Measurements from ENCODE around the gene AQP9. TPM values are rescaled to one million over a fixed set of nuclear protein-coding genes. Genes with fewer than 3 reads are reported as not detected.

Gene AQP9
- total RNA-seq, 2 experiments from 2014 or later: 0.18 TPM; not detected in 1

- Mint-ChIP-seq H3K36me3 (ENCODE audit: low read depth) (no peaks in the 10 kb centered on the region), H3K27ac (no peak overlapping the region), H3K4me3 (no peak overlapping the region), H3K9me3 (ENCODE audit: low read depth) (no peaks in the 10 kb centered on the region), H3K27me3 (peaks cover 20% of the 10 kb centered on the region), H3K4me1 (no peaks in the 10 kb centered on the region)
- ChIA-PET CTCF (no interaction called here), POLR2A (no interaction called here)
- no peak for ATAC-seq
- intact Hi-C loops (cut with DNase I, micrococcal nuclease): no loop called here
- DNase-seq: no peak
Measured at GRCh38 chr15:58165661-58166060, 27.5 kb downstream of the AQP9 start.

- Mint-ChIP-seq H3K27ac (no peak overlapping the region), H3K9me3 (ENCODE audit: low read depth) (no peaks in the 10 kb centered on the region), H3K36me3 (ENCODE audit: low read depth) (no peaks in the 10 kb centered on the region), H3K27me3 (peaks cover 15% of the 10 kb centered on the region), H3K4me1 (no peaks in the 10 kb centered on the region), H3K4me3 (no peak overlapping the region)
- DNase-seq (no peak), ATAC-seq (no peak)
- intact Hi-C loops (cut with DNase I, micrococcal nuclease): loop anchor here in 1 of 2 experiments (1.0 kb wide), 1 partner anchor 123 kb away; no protein-coding TSS in a partner anchor
- POLR2A ChIA-PET: interaction anchor here (0.7 kb wide), 1 partner anchor 673 kb away, joined by 3 read pairs; no protein-coding TSS in a partner anchor
- CTCF ChIA-PET: no interaction called here
Measured at GRCh38 chr15:58167095-58167691, 29.0 kb downstream of the AQP9 start.

GRCh38 chr15:58169934-58170333 is 31.8 kb downstream of the AQP9 start:
- CTCF ChIA-PET: interaction anchor here (0.6 kb wide), 1 partner anchor 16 kb away, joined by 6 read pairs; no protein-coding TSS in a partner anchor
- Mint-ChIP-seq H3K4me3 (no peak overlapping the region), H3K36me3 (ENCODE audit: low read depth) (no peaks in the 10 kb centered on the region), H3K27ac (no peak overlapping the region), H3K4me1 (no peaks in the 10 kb centered on the region), H3K9me3 (ENCODE audit: low read depth) (no peaks in the 10 kb centered on the region), H3K27me3 (peaks cover 12% of the 10 kb centered on the region)
- ATAC-seq: no peak
- no peak for DNase-seq
- POLR2A ChIA-PET: interaction anchor here (0.6 kb wide), 1 partner anchor 277 kb away, joined by 3 read pairs; no protein-coding TSS in a partner anchor
- intact Hi-C loops (cut with DNase I, micrococcal nuclease): no loop called here

GRCh38 chr15:58171476-58172061 is 33.4 kb downstream of the AQP9 start:
- DNase-seq (no peak), ATAC-seq (no peak)
- Mint-ChIP-seq H3K27ac (no peak overlapping the region), H3K27me3 (peaks cover 16% of the 10 kb centered on the region), H3K4me3 (no peak overlapping the region), H3K9me3 (ENCODE audit: low read depth) (no peaks in the 10 kb centered on the region), H3K4me1 (no peaks in the 10 kb centered on the region), H3K36me3 (ENCODE audit: low read depth) (no peaks in the 10 kb centered on the region)
- intact Hi-C loops (cut with DNase I, micrococcal nuclease): no loop called here
- CTCF ChIA-PET: interaction anchor here (0.6 to 0.9 kb wide), 2 partner anchors 232 to 1047 kb away, joined by 3 to 4 read pairs; no protein-coding TSS in a partner anchor
- POLR2A ChIA-PET: no interaction called here

GRCh38 chr15:58174709-58175108 is 36.5 kb downstream of the AQP9 start:
- CTCF ChIA-PET: no interaction called here
- H3K4me1 Mint-ChIP-seq: no peaks in the 10 kb centered on the region
- DNase-seq (no peak), ATAC-seq (no peak)
- peaks cover 22% of the 10 kb centered on the region for H3K27me3 Mint-ChIP-seq
- POLR2A ChIA-PET: no interaction called here
- H3K27ac Mint-ChIP-seq: no peak overlapping the region
- H3K36me3 Mint-ChIP-seq (ENCODE audit: low read depth): no peaks in the 10 kb centered on the region
- intact Hi-C loops (cut with DNase I, micrococcal nuclease): no loop called here
- H3K9me3 Mint-ChIP-seq (ENCODE audit: low read depth): no peaks in the 10 kb centered on the region
- no peak overlapping the region for H3K4me3 Mint-ChIP-seq

- intact Hi-C loops (cut with DNase I, micrococcal nuclease): no loop called here
- Mint-ChIP-seq H3K9me3 (ENCODE audit: low read depth) (no peaks in the 10 kb centered on the region), H3K36me3 (ENCODE audit: low read depth) (no peaks in the 10 kb centered on the region), H3K27me3 (peaks cover 26% of the 10 kb centered on the region), H3K4me3 (no peak overlapping the region), H3K4me1 (no peaks in the 10 kb centered on the region), H3K27ac (no peak overlapping the region)
- ChIA-PET CTCF (interaction anchor here (1.0 kb wide), 2 partner anchors 9 to 10 kb away, joined by 3 to 4 read pairs; no protein-coding TSS in a partner anchor), POLR2A (no interaction called here)
- ATAC-seq (no peak), DNase-seq (no peak)
Measured at GRCh38 chr15:58175955-58176354, 37.8 kb downstream of the AQP9 start.

GRCh38 chr15:58178668-58179067 is 40.5 kb downstream of the AQP9 start:
- ChIA-PET CTCF (no interaction called here), POLR2A (no interaction called here)
- peaks cover 25% of the 10 kb centered on the region for H3K27me3 Mint-ChIP-seq
- H3K9me3 Mint-ChIP-seq (ENCODE audit: low read depth): no peaks in the 10 kb centered on the region
- no peak for ATAC-seq
- no peak overlapping the region for H3K4me3 Mint-ChIP-seq
- DNase-seq: no peak
- H3K36me3 Mint-ChIP-seq (ENCODE audit: low read depth): no peaks in the 10 kb centered on the region
- no peak overlapping the region for H3K27ac Mint-ChIP-seq
- intact Hi-C loops (cut with DNase I, micrococcal nuclease): no loop called here
- no peaks in the 10 kb centered on the region for H3K4me1 Mint-ChIP-seq

- intact Hi-C loops (cut with DNase I, micrococcal nuclease): no loop called here
- CTCF ChIA-PET: no interaction called here
- Mint-ChIP-seq H3K27ac (no peak overlapping the region), H3K4me1 (no peaks in the 10 kb centered on the region), H3K36me3 (ENCODE audit: low read depth) (no peaks in the 10 kb centered on the region), H3K9me3 (ENCODE audit: low read depth) (no peaks in the 10 kb centered on the region), H3K27me3 (peaks cover 25% of the 10 kb centered on the region), H3K4me3 (no peak overlapping the region)
- no peak for ATAC-seq
- DNase-seq: no peak
- POLR2A ChIA-PET: no interaction called here
Measured at GRCh38 chr15:58179206-58179605, 41.0 kb downstream of the AQP9 start.

- Mint-ChIP-seq H3K27ac (no peak overlapping the region), H3K4me3 (no peak overlapping the region), H3K36me3 (ENCODE audit: low read depth) (no peaks in the 10 kb centered on the region), H3K27me3 (peaks cover 25% of the 10 kb centered on the region), H3K9me3 (ENCODE audit: low read depth) (no peaks in the 10 kb centered on the region), H3K4me1 (no peaks in the 10 kb centered on the region)
- intact Hi-C loops (cut with DNase I, micrococcal nuclease): loop anchor here in 1 of 2 experiments (5.0 kb wide), 2 partner anchors 103 to 118 kb away; no protein-coding TSS in a partner anchor
- ATAC-seq (no peak), DNase-seq (no peak)
- ChIA-PET POLR2A (no interaction called here), CTCF (interaction anchor here (0.6 to 0.9 kb wide), 2 partner anchors 20 to 718 kb away, joined by 3 read pairs; no protein-coding TSS in a partner anchor)
Measured at GRCh38 chr15:58179741-58180381, 41.7 kb downstream of the AQP9 start.

- DNase-seq (peak; percentile 63), ATAC-seq (peak; percentile 65)
- ChIA-PET CTCF (interaction anchor here (0.6 to 4.9 kb wide), 9 partner anchors 9 to 580 kb away, joined by 3 to 19 read pairs (median 4); no protein-coding TSS in a partner anchor), POLR2A (interaction anchor here (0.6 kb wide), 1 partner anchor 50 kb away, joined by 3 read pairs; no protein-coding TSS in a partner anchor)
- peaks cover 23% of the 10 kb centered on the region for H3K27me3 Mint-ChIP-seq
- no peaks in the 10 kb centered on the region for H3K36me3 Mint-ChIP-seq (ENCODE audit: low read depth)
- H3K27ac Mint-ChIP-seq: no peak overlapping the region
- H3K4me1 Mint-ChIP-seq: peaks cover 6% of the 10 kb centered on the region
- intact Hi-C loops (cut with DNase I, micrococcal nuclease): loop anchor here (1.0 to 5.0 kb wide), 6 partner anchors 105 to 622 kb away; no protein-coding TSS in a partner anchor
- H3K4me3 Mint-ChIP-seq: no peak overlapping the region
- H3K9me3 Mint-ChIP-seq (ENCODE audit: low read depth): no peaks in the 10 kb centered on the region
Measured at GRCh38 chr15:58182460-58183163, 44.4 kb downstream of the AQP9 start.

- Mint-ChIP-seq H3K36me3 (ENCODE audit: low read depth) (no peaks in the 10 kb centered on the region), H3K4me1 (peaks cover 6% of the 10 kb centered on the region), H3K27me3 (peaks cover 25% of the 10 kb centered on the region), H3K27ac (no peak overlapping the region), H3K9me3 (ENCODE audit: low read depth) (no peaks in the 10 kb centered on the region), H3K4me3 (no peak overlapping the region)
- intact Hi-C loops (cut with DNase I, micrococcal nuclease): no loop called here
- CTCF ChIA-PET: interaction anchor here (4.9 kb wide), 1 partner anchor 115 kb away, joined by 19 read pairs; no protein-coding TSS in a partner anchor
- ATAC-seq (peak; percentile 39), DNase-seq (no peak)
- POLR2A ChIA-PET: no interaction called here
Measured at GRCh38 chr15:58185439-58185838, 47.3 kb downstream of the AQP9 start.

Data from activated CD4-positive, alpha-beta T cell treated with anti-CD3 and anti-CD28 coated beads for 36 hours (primary cell).